Stimulated activated CD8-positive, alpha-beta memory T cell treated with anti-CD3 and anti-CD28 coated beads, Interleukin-4, amount 100 ng/mL, for 4 hours (primary cell): ENCODE measurements around the gene SEMA4D.
A peak's percentile ranks its signal among the peaks of the same experiment; 100 is the strongest.

Source experiments
- DNase-seq, 2 donors: peaks; one replicate each; pipeline ENCODE4 v3.0.0-alpha.2; 2020; ENCODE audit warnings: low read depth in 2 of 2, low spot score in 1 of 2

SEMA4D gene

GRCh38 chr9:89466451-89467277 is 31.2 kb downstream of the SEMA4D start:
- DNase-seq, result no peak

- DNase-seq, result no peak
These were observed 32.1 kb downstream of the SEMA4D start for GRCh38 chr9:89465726-89466308.

DNA sequence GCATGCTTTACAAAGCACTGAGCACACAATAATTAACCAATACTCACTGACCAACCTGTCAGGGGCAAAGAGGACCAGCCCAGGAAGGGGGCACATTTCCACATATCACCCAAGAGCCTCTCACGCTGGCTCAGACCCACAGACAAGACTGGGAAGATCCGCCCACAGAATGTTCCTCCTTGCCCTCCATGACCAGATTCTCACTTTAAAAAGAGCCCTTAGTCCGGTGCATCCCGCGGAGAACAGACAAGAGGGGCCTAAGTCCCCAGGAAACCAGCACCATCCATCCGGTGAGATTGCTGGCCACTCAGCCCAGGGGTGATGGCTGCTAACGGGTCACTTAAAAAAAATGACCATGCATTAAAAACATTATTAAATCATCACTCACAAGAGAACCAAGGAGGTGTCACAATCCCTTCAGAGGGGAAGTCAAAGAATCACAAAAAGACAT is 32.9 kb downstream of the SEMA4D start:
- DNase-seq, result no peak

- DNase-seq, result no peak
These were observed 33.5 kb downstream of the SEMA4D start for GRCh38 chr9:89464300-89464901.

GRCh38 chr9:89462817-89463683 is 34.9 kb downstream of the SEMA4D start:
- DNase-seq, result no peak

DNA sequence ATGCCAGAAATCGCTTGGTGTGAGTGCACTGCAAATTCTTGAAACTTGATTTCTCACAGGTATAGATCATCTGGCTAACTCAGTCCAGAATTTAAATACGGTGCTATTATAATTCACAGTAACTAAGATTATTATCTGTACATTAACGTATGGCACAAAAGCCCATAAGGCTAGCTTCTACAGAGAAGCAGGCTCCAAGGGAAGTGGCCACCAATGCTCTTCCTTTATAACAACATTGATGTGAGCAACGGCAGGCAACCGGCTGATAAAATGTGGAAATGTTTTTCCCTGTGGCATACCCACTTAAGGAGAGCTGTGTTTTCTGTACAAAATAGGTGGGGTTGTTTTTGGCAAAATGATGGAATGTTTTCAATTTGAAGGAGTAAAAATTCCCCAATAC is 35.7 kb downstream of the SEMA4D start:
- DNase-seq, result no peak

- no peak for DNase-seq
These were observed 36.6 kb downstream of the SEMA4D start for GRCh38 chr9:89461265-89461664.

DNA sequence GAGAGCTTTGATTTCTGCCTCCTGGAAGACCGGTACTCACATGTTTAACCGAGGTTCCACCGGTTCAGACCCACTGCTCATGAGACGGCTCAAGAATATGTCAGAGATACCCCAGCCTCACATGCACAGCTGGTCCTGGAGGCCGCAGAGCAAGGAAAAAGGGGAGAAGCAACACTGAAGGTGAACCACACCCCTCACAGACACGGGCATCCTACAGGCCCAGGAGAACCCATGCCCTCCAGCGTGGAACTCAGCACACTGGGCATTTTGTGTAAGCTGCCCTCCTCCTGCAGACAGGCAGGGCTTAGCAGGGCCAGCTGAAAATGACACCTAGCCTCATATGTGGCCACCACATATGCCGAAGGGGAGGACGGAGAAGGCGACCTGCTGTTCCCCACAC is 37.4 kb downstream of the SEMA4D start:
- no peak for DNase-seq

GRCh38 chr9:89458768-89459496 is 39.0 kb downstream of the SEMA4D start:
- DNase-seq, result no peak

GRCh38 chr9:89457376-89457855 is 40.5 kb downstream of the SEMA4D start:
- no peak for DNase-seq

DNA sequence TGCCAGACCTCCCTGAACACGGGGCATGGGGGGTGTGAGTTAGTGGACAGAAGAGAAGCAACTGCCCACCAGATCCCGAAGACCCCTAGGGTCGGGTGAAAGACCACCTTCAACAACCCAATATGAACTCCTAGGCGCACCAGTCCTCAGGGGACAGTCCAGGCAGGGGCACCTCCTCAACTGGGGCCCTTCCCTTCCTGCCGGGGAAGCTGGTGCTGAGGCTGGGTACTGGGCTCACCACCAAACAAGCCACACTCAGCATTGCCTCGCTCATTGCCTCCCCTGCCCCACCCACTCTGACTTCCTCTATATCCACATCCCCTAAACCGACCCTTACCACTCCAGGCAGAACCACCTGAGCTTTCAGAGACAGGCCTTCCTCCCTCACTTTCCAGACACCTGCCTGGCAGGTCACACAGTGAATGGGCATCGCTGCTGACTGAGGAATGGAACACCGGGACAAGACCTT is 42.5 kb downstream of the SEMA4D start:
- no peak for DNase-seq

DNA sequence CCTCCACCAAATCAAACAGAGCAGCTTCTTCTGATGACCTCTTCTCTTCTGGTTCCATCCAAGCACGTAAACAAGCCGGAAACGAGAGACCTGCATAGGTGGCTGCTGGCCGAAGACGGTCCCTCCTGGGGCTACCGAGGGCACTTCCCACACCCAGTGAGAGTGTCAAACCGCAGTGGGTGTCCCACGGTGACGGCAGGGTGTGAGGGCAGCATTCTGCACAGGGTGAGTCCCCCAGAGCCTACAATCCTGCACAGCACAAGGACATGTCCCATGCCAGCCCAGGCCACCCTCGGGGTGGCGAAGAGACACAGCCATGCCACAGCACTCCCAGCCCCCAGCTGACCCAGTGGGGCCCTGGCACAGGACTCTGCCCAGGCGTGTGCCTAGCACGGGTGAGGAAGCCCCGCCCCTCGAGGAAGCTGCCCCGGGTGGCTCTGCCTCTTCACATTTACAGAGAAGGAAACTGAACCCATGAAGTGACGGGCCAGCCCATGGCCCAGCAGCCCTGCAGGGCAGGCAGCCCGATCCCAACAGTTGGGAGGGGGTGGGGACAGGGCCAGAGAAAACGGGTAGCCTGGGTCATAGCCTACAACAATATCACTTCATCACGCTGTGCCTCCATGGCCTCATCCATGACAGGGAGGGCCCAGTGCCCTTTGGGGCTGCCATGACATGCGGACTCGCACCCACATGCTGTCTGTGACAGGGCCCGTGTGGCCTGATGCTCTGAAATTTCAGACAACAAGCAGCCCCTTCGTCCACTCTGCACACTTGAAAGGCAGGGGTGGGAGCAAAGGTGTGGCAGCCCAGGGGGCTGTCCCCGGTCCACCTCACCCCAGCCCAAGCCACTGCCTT is 43.2 kb downstream of the SEMA4D start:
- DNase-seq, result no peak

GRCh38 chr9:89453452-89453851 is 44.5 kb downstream of the SEMA4D start:
- no peak for DNase-seq

DNA sequence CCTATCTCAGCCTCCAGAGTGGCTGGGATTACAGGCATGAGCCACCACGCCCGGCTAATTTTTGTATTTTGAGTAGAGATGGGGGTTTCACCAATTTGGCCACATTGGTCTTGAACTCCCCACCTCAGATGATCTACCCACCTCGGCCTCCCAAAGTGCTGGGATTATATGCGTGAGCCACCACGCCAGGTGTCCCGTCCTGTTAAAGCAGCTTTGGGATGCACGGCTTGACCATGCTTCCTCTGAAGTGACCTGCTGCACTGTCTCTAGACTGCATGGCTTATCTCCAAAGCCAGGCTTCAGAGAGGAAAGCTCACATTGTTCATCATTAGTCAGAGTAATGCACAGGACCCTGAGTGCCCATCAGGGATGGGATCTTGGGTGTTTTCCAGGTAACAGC is 45.4 kb downstream of the SEMA4D start:
- DNase-seq, result no peak

DNA sequence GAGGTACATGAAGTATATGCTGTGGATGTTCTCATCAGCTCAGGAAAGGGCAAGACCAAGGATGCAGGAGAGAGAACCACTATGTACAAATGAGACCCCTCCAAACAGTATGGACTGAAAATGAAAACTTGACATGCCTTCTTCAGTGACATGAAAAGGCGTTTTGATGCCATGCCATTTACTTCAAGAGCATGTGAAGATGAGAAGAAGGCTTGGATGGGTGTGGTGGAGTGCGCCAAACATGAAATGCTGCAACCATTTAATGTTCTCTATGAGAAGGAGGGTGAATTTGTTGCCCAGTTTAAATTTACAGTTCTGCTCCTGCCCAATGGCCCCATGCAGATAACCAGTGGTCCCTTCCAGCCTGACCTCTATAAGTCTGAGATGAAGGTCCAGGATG is 47.7 kb downstream of the SEMA4D start:
- DNase-seq, result no peak

DNA sequence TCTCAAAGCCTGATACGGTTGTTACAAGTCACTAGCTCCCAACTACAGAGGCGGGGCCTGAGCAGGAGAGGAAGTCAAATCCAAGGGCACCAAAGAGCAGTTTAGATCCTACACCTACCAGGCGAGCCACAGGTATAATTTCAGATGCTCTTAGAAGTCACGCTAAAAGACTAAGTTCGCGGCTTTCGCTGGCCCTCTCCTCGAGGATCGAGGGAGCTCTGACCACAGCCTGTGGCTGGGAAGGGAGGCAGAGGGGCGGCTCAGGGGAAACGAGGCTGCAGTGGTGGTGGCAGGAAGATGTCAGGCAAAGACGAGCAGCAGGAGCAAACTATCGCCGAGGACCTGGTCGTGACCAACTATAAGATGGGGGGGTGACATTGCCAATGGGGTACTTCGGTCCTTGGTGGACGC is 48.6 kb downstream of the SEMA4D start:
- no peak for DNase-seq

DNA sequence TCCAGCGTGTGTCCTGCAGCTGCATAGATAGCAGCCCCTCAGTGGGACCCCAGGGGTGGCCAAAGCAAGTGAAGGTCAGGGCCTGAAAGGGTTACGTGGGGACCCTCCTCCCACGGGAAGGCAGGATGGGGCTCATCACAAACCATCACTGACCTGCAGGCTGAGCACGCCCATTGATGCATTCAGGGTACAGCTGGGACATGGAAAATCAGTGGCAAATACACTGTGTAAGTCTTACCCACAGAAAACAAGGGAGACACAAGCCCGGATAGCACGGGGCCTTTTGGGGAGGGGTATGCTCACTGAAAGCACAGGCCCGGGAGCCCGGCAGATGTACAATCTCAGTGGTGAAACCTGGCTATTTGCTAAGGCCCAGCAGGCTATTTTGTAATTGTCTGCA is 49.1 kb downstream of the SEMA4D start:
- DNase-seq, result no peak

GRCh38 chr9:89448381-89448780 is 49.5 kb downstream of the SEMA4D start:
- DNase-seq, result peak in 1 of 2 donors; percentile 54

DNA sequence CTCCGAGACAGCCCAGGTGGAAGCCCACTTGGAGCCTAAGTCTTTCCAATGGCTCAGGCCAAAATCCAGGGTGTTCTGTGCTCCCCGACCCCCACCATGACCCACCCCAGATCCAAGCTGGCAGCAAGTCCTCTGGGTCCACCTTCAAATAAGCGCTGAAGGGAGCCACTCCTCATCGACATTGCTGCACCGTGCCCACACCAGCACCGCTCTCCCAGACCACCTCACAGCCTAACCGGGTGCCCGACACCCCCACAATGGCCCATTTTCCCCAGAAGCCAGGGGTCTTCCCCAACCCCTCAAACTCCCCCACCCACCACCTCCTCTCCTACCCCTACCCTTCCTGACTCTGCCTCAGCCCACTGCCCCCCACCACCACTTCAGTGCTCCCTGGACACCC is 50.5 kb downstream of the SEMA4D start:
- no peak for DNase-seq

GRCh38 chr9:89446961-89447310 is 51.0 kb downstream of the SEMA4D start:
- no peak for DNase-seq
